Sciatic nerve (tissue), 2 donors: ENCODE measurements around the gene SH3BGRL3. TPM values are rescaled to one million over a fixed set of nuclear protein-coding genes. Genes with fewer than 3 reads are reported as not detected.
"Not testable (repeated sequence)": the region's sequence is repeated elsewhere in the genome, so short reads cannot be mapped to it uniquely, and the experiment has no call there.

Experiments
- ATAC-seq: fragments of 200-7000 bp; cut with Tn5 transposase; one replicate; pipeline ENCODE4 v1.9.1; 2020; ENCODE audit warnings: mild to moderate bottlenecking, moderate library complexity
- DNase-seq: peaks from one replicate; pipeline ENCODE4 v3.0.0-alpha.2; 2020; ENCODE audit warnings: low spot score
- intact Hi-C: fragments of 100-400 bp; cut with DNase I; formaldehyde crosslinking; loops from one replicate; pipeline ENCODE4 v1.14.2; 2022
- total RNA-seq: library from RNA; stranded (reverse); fragmentation: NEBNext Ultra II Directional; extraction: Animal tissue kit (Norgen Biotek cat#: 25700); gene quantifications from one replicate; pipeline ENCODE4 v1.2.1, GENCODE V29; 2021
- donor health status: DM: no; HTN: no; CAD: no.
- donor health status: DM: no; HTN: no; CAD: no.

Gene SH3BGRL3
- total RNA-seq = 106 TPM

GRCh38 chr1:26279456-26280332 lies at the start of gene SH3BGRL3:
SH3BGRL3 (plus strand) TSS chr1:26280086; CDS start chr1:26280156, 70 bp downstream.
- ATAC-seq = peak; percentile 92
- intact Hi-C loops = loop anchor here (5.0 kb wide), 1 partner anchor 38 kb away; the partner anchor contains the start of gene CD52
- DNase-seq = peak; percentile 92

DNA sequence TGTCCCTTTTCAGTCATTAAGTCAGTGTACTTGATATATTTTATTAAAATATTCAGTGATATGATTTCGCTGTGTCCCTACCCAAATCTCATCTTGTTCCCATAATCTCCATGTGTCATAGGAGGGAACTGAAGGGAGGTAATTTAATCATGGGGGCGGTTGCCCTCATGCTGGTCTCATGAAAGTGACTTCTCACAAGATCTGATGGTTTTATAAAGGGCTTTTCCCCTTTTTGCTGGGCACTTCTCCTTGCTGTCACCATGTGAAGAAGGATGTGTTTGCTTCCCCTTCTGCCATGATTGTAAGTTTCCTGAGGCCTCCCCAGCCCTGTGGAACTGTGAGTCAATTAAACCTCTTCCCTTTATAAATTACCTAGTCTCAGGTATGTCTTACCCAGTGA lies 49.2 kb upstream of the SH3BGRL3 start:
- DNase-seq, intact Hi-C loops, ATAC-seq: not testable (repeated sequence)

- DNase-seq (peak; percentile 99), ATAC-seq (peak; percentile 100)
- intact Hi-C loops = no loop called here
These were observed 45.8 kb upstream of the SH3BGRL3 start, which contains the start of gene CEP85 for GRCh38 chr1:26233903-26234643. CEP85 (plus strand) TSS chr1:26234200; CDS start chr1:26239784, 5,584 bp downstream.

- DNase-seq (no peak), ATAC-seq (no peak)
- intact Hi-C loops = no loop called here
These were observed 45.1 kb upstream of the SH3BGRL3 start for GRCh38 chr1:26234644-26235370.

- intact Hi-C loops = no loop called here
- ATAC-seq = no peak
- no peak for DNase-seq
These were observed 42.5 kb upstream of the SH3BGRL3 start for GRCh38 chr1:26237230-26237966.

- intact Hi-C loops = no loop called here
- ATAC-seq (no peak), DNase-seq (no peak)
These were observed 40.0 kb upstream of the SH3BGRL3 start for GRCh38 chr1:26239936-26240335.

DNA sequence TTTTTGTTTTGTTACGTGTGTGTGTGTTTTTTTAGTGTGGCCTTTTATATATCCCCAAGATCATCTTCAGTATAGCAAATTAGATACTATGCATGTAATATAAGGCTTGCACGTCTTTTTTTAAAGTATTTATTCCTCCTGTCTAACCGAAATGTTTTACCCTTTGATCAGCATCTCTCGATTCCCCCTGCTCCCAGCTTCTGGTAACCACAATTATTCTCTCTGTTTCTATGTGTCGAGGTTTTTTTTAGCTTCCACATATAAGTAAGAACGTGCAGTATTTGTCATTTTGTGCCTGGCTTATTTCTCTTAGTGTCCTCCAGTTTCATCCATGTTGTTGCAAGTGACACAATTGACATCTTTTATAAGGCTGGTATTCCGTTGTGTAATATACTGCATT lies 27.2 kb upstream of the SH3BGRL3 start:
- DNase-seq (no peak), ATAC-seq (no peak)
- intact Hi-C loops = no loop called here

DNA sequence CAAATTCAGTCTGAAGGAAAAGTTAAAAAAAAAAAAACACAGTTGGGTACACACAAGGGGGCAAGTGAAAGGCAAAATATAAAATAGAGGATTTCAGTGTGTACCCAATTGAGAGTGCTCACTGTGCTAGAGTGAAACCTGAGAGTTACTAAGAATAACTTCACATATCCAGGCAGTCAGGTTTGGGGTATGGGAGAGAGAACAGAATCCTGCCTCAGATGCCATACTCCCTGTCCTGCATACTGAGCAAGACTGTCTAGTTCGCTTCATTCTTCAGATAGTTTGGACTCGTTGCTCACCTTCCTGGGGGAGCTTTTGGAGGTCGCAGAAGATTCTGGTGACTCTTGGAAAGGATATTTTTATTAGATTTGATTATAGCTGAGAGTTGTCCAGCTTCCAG lies 25.5 kb upstream of the SH3BGRL3 start:
- ATAC-seq = no peak

DNA sequence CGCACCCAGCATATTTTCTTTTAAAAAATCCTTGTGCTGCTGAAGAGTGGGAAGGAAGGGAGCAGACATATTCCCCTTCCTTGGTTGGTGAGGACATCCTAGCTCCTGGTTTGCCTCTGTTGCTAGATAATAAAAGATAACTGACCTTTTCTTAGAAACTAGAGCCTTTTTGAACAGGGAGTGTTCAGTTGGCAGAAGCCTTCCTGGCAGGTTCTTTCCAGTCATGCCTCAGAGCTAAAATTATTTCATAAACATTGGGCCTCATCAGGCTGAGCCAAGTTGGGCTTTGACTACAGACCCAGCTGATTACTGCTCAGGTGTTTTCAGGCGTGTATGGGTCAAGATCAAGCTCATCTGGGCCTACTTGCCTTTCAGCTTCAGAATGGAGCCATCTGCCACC lies 22.7 kb upstream of the SH3BGRL3 start:
- ATAC-seq = no peak
- DNase-seq = no peak
- intact Hi-C loops = no loop called here

More for the DNA sequence above, 25.5 kb upstream of the SH3BGRL3 start:
- DNase-seq = no peak
- intact Hi-C loops = no loop called here

DNA sequence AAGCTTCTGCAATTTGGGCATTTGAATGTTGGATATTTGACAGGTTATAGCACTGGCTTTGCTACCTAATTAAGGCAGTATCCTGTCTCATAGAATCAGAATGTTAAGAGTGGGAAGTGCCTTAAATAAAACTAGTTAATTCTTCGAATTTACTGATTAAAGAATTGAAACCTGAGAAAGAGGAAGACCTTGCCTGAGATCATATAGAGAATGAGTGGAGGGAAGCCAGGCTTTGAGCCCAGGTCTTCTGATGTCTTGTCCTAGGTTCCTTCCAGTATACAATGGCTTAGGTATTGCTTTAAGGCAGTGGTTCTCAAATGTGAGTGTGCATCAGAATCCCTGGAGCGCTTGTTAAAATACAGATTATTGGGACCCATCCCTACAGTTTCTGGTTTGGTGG lies 20.9 kb upstream of the SH3BGRL3 start:
- DNase-seq (no peak), ATAC-seq (no peak)
- intact Hi-C loops = no loop called here

DNA sequence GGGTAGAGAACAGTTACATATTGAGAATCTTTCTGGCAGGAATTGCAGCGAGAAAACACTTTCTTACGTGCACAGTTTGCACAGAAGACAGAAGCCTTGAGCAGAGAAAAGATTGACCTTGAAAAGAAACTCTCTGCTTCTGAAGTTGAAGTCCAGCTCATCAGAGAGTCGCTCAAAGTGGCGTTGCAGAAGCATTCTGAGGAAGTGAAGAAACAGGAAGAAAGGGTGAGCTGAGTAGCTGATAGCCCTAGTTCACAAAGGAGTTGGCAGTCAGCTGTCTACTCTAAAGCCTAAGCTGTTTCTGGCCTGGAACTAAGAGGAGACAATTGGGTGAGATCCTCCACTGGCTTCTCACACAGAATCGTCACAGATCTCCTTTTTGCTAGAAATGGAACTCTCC lies 20.3 kb upstream of the SH3BGRL3 start:
- intact Hi-C loops = no loop called here
- ATAC-seq (no peak), DNase-seq (no peak)

- no peak for DNase-seq
- intact Hi-C loops = no loop called here
- no peak for ATAC-seq
These were observed 16.7 kb upstream of the SH3BGRL3 start for GRCh38 chr1:26263212-26263611.

GRCh38 chr1:26265405-26265804 lies 14.5 kb upstream of the SH3BGRL3 start:
- no peak for DNase-seq
- intact Hi-C loops = no loop called here
- ATAC-seq = no peak

DNA sequence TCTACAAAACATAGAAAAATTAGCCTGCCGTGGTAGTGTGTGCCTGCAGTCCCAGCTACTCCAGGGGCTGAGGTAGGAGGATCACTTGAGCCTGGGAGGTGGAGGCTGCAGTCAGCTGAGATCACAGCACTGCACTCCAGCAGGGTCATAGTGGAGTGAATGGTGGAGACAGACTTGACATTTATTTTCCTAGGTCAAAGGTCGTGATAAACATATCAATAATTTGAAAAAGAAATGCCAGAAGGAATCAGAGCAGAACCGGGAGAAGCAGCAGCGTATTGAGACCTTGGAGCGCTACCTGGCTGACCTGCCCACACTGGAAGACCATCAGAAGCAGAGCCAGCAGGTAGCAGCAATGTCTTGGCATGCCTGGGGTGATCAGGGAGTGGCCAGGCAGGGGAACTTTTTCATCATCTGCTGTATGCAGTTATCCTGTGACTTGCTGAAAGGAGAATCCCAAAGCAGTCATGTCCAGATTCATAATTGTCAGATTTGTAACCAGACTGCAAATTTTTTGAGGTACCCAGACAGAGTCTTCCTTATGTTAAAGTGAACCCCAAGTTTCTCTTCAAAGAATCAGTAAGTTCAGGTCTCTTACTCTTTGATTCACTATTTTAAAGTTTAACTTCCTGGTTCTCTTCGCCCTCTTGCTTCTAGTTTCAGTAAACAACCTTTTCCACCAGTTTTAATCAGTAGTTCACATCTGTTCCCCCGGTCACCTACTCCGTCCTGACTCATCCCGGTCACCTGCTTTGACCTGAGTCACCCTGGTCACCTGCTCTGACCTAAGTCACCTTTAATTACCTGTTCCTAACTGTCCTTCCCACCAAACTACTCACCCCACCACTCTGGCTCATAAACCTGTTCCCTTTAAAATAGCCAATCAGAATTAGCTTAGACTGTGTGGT lies 11.3 kb upstream of the SH3BGRL3 start:
- intact Hi-C loops = no loop called here
- ATAC-seq = no peak
- no peak for DNase-seq

DNA sequence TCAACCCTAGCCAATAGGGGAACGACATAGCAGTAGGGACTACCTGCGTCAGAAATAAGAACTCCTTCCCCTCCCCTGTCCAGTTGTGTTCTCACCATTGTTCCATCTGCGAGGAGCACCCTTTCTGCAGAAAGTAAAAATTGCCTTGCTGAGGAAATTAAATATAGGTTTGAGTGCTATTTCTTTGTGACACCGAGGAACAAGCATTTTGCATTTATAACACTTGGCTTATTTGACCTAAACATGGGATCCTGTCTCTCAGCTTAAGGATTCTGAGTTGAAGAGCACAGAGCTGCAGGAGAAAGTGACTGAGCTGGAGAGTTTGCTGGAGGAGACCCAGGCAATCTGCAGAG lies 10.7 kb upstream of the SH3BGRL3 start:
- no peak for ATAC-seq

GRCh38 chr1:26274801-26275425 lies 5.0 kb upstream of the SH3BGRL3 start:
- no peak for DNase-seq
- no peak for ATAC-seq
- intact Hi-C loops = no loop called here

More for the DNA sequence above, 10.7 kb upstream of the SH3BGRL3 start:
- intact Hi-C loops = no loop called here
- DNase-seq = no peak
